GM23248 (cell line): Measurements from ENCODE around the gene NXPE4. TPM values are rescaled to one million over a fixed set of nuclear protein-coding genes. Genes with fewer than 3 reads are reported as not detected.
"Not testable (repeated sequence)": the region's sequence is repeated elsewhere in the genome, so short reads cannot be mapped to it uniquely, and the experiment has no call there.

Experiments used
- DNase-seq: peaks from one replicate; pipeline ENCODE4 v3.0.0-alpha.2; 2015
- H2AFZ ChIP-seq: fragments of 200-600 bp; sonication (generic); 2 replicates; pipeline ENCODE4 v1.6.1; 2016; ENCODE audit warnings: antibody characterized with exemption
- H3F3A ChIP-seq: fragments of 200-600 bp; sonication (generic); 2 replicates; pipeline ENCODE4 v1.6.1; 2016; ENCODE audit warnings: mild to moderate bottlenecking, antibody characterized with exemption, mixed run types; ENCODE audit not compliant: insufficient read depth
- H3K27ac ChIP-seq: fragments of 200-600 bp; sonication (generic); 2 replicates; pipeline ENCODE4 v1.5.1; 2016; ENCODE audit warnings: mild to moderate bottlenecking
- H3K27me3 ChIP-seq: fragments of 200-600 bp; sonication (generic); replicated peaks from 2 replicates; pipeline ENCODE4 v1.6.1; 2016; ENCODE audit warnings: mild to moderate bottlenecking; ENCODE audit not compliant: insufficient read depth
- H3K36me3 ChIP-seq: fragments of 200-600 bp; sonication (generic); 2 replicates; pipeline ENCODE4 v1.6.1; 2016; ENCODE audit warnings: low read depth, mild to moderate bottlenecking
- H3K4me1 ChIP-seq: fragments of 200-600 bp; sonication (generic); 2 replicates; pipeline ENCODE4 v1.6.1; 2016; ENCODE audit warnings: mild to moderate bottlenecking; ENCODE audit not compliant: insufficient read depth
- H3K4me2 ChIP-seq: fragments of 200-600 bp; sonication (generic); one replicate; pipeline ENCODE4 v1.6.1; 2016; ENCODE audit warnings: mild to moderate bottlenecking; ENCODE audit not compliant: unreplicated experiment
- H3K4me3 ChIP-seq: fragments of 200-600 bp; sonication (generic); 2 replicates; pipeline ENCODE4 v1.5.1; 2016; ENCODE audit warnings: mild to moderate bottlenecking
- H3K79me2 ChIP-seq: fragments of 200-600 bp; sonication (generic); 2 replicates; pipeline ENCODE4 v1.6.1; 2016; ENCODE audit warnings: mild to moderate bottlenecking; ENCODE audit not compliant: insufficient read depth
- H3K9ac ChIP-seq: fragments of 200-600 bp; sonication (generic); 2 replicates; pipeline ENCODE4 v1.6.1; 2016; ENCODE audit warnings: mild to moderate bottlenecking
- H3K9me2 ChIP-seq: fragments of 200-600 bp; sonication (generic); 2 replicates; pipeline ENCODE4 v1.6.1; 2016; ENCODE audit warnings: mixed run types, mild to moderate bottlenecking, moderate library complexity; ENCODE audit not compliant: insufficient read depth
- H3K9me3 ChIP-seq: fragments of 200-600 bp; sonication (generic); one replicate; pipeline ENCODE4 v1.6.1; 2017; ENCODE audit warnings: low read depth
- H4K20me1 ChIP-seq: fragments of 200-600 bp; sonication (generic); 2 replicates; pipeline ENCODE4 v1.6.0; 2016; ENCODE audit not compliant: insufficient read depth
- EZH2 ChIP-seq: fragments of 200-600 bp; sonication (generic); IDR thresholded peaks from 2 replicates; pipeline ENCODE4 v1.6.1; 2018; ENCODE audit warnings: antibody characterized with exemption, mild to moderate bottlenecking; ENCODE audit not compliant: insufficient read depth, poor library complexity, severe bottlenecking
- EZH2phosphoT487 ChIP-seq: fragments of 200-600 bp; sonication (generic); IDR thresholded peaks from 2 replicates; pipeline ENCODE4 v1.6.1; 2018; ENCODE audit warnings: antibody characterized with exemption, moderate library complexity, mild to moderate bottlenecking, low read depth; ENCODE audit not compliant: insufficient read depth
- WGBS, 2 experiments: methylation state at CpG; one replicate each; pipeline ENCODE4 v1.1.6; 2015 to 2017; ENCODE audit warnings: low lambda C conversion rate in 2 of 2, low coverage in 1 of 2; ENCODE audit errors: missing lambda C conversion rate in 2 of 2; 5-methylcytosine and 5-hydroxymethylcytosine counted together
- in situ Hi-C: fragments of 300-500 bp; cut with MboI; formaldehyde crosslinking; loops from 2 replicates; pipeline ENCODE4 v1.15.0; 2020
- polyA plus RNA-seq: library from polyadenylated mRNA; unstranded; fragments of >200 nt; fragmentation: Nextera tagmentation; extraction: Ambion mirVana; gene quantifications from 2 replicates; pipeline ENCODE4 v1.2.1, GENCODE V29; 2016
- total RNA-seq: library from RNA; depleted of rRNA; stranded (reverse); fragments of >200 nt; shearing (Covaris generic); gene quantifications from 2 replicates; pipeline ENCODE4 v1.2.3, GENCODE V29; 2014; rRNA removed

NXPE4 gene
- total RNA-seq (not detected in 2 replicates), polyA plus RNA-seq (not detected in 2 replicates)

- no peaks in the 10 kb centered on the region for H4K20me1 ChIP-seq
- no peaks in the 10 kb centered on the region for H3K4me1 ChIP-seq
- H3K27me3 ChIP-seq: no peaks in the 10 kb centered on the region
- H3K4me3 ChIP-seq: no peak within 1 kb of the TSS
- H3K79me2 ChIP-seq: no peaks in the 10 kb centered on the region
- no peaks in the 10 kb centered on the region for H3K9me2 ChIP-seq
- H3K27ac ChIP-seq: no peak within 1 kb of the TSS
- in situ Hi-C loops: no loop called here
- no peaks in the 10 kb centered on the region for H3K36me3 ChIP-seq
- no peak within 1 kb of the TSS for H3K4me2 ChIP-seq
- H3K9me3 ChIP-seq: no peaks in the 10 kb centered on the region
- TF ChIP-seq EZH2phosphoT487: no peak
- TF ChIP-seq EZH2: no peak
- H2AFZ ChIP-seq: no peak within 1 kb of the TSS
- DNase-seq: no peak
- WGBS, 2 experiments: 33 to 37% methylated on average over 2 of the region's 2 CpGs
- no peak within 1 kb of the TSS for H3K9ac ChIP-seq
- H3F3A ChIP-seq: no peaks in the 10 kb centered on the region
Observed at GRCh38 chr11:114595571-114595970, at the start of gene NXPE4. Gene NXPE4, minus strand, starts transcription at chr11:114595786. Its CDS starts 1,027 bp downstream, at chr11:114594759.

GRCh38 chr11:114639440-114639839, 43.9 kb upstream of the NXPE4 start:
- DNase-seq, H3K4me3 ChIP-seq, H3K27me3 ChIP-seq, H3K4me2 ChIP-seq, H3K36me3 ChIP-seq, H3K9me3 ChIP-seq, H3K9ac ChIP-seq, H2AFZ ChIP-seq, H3K27ac ChIP-seq, H3K79me2 ChIP-seq, H3K4me1 ChIP-seq, H3F3A ChIP-seq, in situ Hi-C loops, H4K20me1 ChIP-seq, H3K9me2 ChIP-seq: not testable (repeated sequence)
- WGBS, 2 experiments: 75 to 80% methylated on average over 6 of the region's 6 CpGs

- H3K36me3 ChIP-seq, H3K9ac ChIP-seq, H3K4me1 ChIP-seq, H3K9me3 ChIP-seq, DNase-seq, H3K9me2 ChIP-seq, H4K20me1 ChIP-seq, H2AFZ ChIP-seq, H3K27me3 ChIP-seq, H3F3A ChIP-seq, H3K79me2 ChIP-seq, H3K4me3 ChIP-seq, H3K4me2 ChIP-seq, H3K27ac ChIP-seq, in situ Hi-C loops: not testable (repeated sequence)
- WGBS, 2 experiments: 82 to 83% methylated on average over 11 to 13 of the region's 13 CpGs
Observed at GRCh38 chr11:114631445-114631965, 35.9 kb upstream of the NXPE4 start.

- no peaks in the 10 kb centered on the region for H3K27me3 ChIP-seq
- no peaks in the 10 kb centered on the region for H3K79me2 ChIP-seq
- H3K4me3 ChIP-seq: no peak overlapping the region
- in situ Hi-C loops: no loop called here
- 49 to 53% methylated on average over 7 of the region's 7 CpGs for WGBS, 2 experiments
- no peak overlapping the region for H3K27ac ChIP-seq
- H3K4me2 ChIP-seq: no peak overlapping the region
- no peaks in the 10 kb centered on the region for H3K9me3 ChIP-seq
- no peak overlapping the region for H3K9ac ChIP-seq
- no peaks in the 10 kb centered on the region for H4K20me1 ChIP-seq
- DNase-seq: no peak
- no peaks in the 10 kb centered on the region for H3K9me2 ChIP-seq
- TF ChIP-seq EZH2phosphoT487: no peak
- TF ChIP-seq EZH2: no peak
- H3K36me3 ChIP-seq: no peaks in the 10 kb centered on the region
- no peaks in the 10 kb centered on the region for H3K4me1 ChIP-seq
- no peaks in the 10 kb centered on the region for H3F3A ChIP-seq
- no peak overlapping the region for H2AFZ ChIP-seq
Observed at GRCh38 chr11:114625294-114625693, 29.7 kb upstream of the NXPE4 start.
